ENCODE results near the gene PCDHGC4. TPM values are rescaled to one million over a fixed set of nuclear protein-coding genes. Genes with fewer than 3 reads are reported as not detected.

Gene PCDHGC4
- total RNA-seq, 2 donors from 2014 or later = 3.8 to 4.1 TPM

- H3K4me3 ChIP-seq = no peak overlapping the region
- DNase-seq (ENCODE audit: low spot score) = no peak
These were observed 24.2 kb downstream of the PCDHGC4 start for GRCh38 chr5:141508798-141509611.

GRCh38 chr5:141510160-141510559, 25.3 kb downstream of the PCDHGC4 start:
- no peak for TF ChIP-seq CTCF (IDR thresholded peaks at IDR 0.05)
- TF ChIP-seq POLR2A (IDR thresholded peaks at IDR 0.05) = no peak
- no peak for TF ChIP-seq POLR2AphosphoS5 (IDR thresholded peaks at IDR 0.05)
- H3K4me1 ChIP-seq (replicated peaks) = peaks cover 4% of the 10 kb centered on the region
- WGBS = 90% methylated on average over 9 of the region's 9 CpGs
- no peak overlapping the region for H3K4me3 ChIP-seq
- intact Hi-C loops (cut with DNase I) = loop anchor here (5.0 kb wide), 1 partner anchor 33 kb away; the partner anchor contains the start of gene PCDHGC3
- H3K9me3 ChIP-seq = no peaks in the 10 kb centered on the region
- no peaks in the 10 kb centered on the region for H3K36me3 ChIP-seq
- no peaks in the 10 kb centered on the region for H3K27me3 ChIP-seq (replicated peaks; ENCODE audit: insufficient read depth)
- DNase-seq (ENCODE audit: low spot score) = no peak
- H3K27ac ChIP-seq = no peak overlapping the region

More at GRCh38 chr5:141508798-141509611, 24.2 kb downstream of the PCDHGC4 start:
- no peaks in the 10 kb centered on the region for H3K36me3 ChIP-seq
- WGBS = 29% methylated on average over 23 of the region's 23 CpGs
- H3K27ac ChIP-seq = peak overlapping the region; percentile 56 to 63
- TF ChIP-seq POLR2AphosphoS5 (IDR thresholded peaks at IDR 0.05) (no peak), CTCF (IDR thresholded peaks at IDR 0.05) (no peak), POLR2A (IDR thresholded peaks at IDR 0.05) (no peak)
- intact Hi-C loops (cut with DNase I) = no loop called here
- no peaks in the 10 kb centered on the region for H3K27me3 ChIP-seq (replicated peaks; ENCODE audit: insufficient read depth)
- no peaks in the 10 kb centered on the region for H3K9me3 ChIP-seq
- H3K4me1 ChIP-seq (replicated peaks) = peaks cover under 1% of the 10 kb centered on the region

- H3K4me1 ChIP-seq (replicated peaks) = peaks cover 4% of the 10 kb centered on the region
- no peaks in the 10 kb centered on the region for H3K36me3 ChIP-seq
- H3K27me3 ChIP-seq (replicated peaks; ENCODE audit: insufficient read depth) = no peaks in the 10 kb centered on the region
- no peak for DNase-seq (ENCODE audit: low spot score)
- no peak overlapping the region for H3K27ac ChIP-seq
- H3K4me3 ChIP-seq = no peak overlapping the region
- intact Hi-C loops (cut with DNase I) = loop anchor here (5.0 kb wide), 1 partner anchor 34 kb away; the partner anchor contains the start of gene PCDHGC3
- WGBS = 91% methylated on average over 14 of the region's 14 CpGs
- TF ChIP-seq POLR2AphosphoS5 (IDR thresholded peaks at IDR 0.05) (no peak), CTCF (IDR thresholded peaks at IDR 0.05) (no peak), POLR2A (IDR thresholded peaks at IDR 0.05) (no peak)
- H3K9me3 ChIP-seq = no peaks in the 10 kb centered on the region
These were observed 26.2 kb downstream of the PCDHGC4 start for GRCh38 chr5:141510850-141511601.

- Histone ChIP-seq H3K4me3 (no peak overlapping the region), H3K36me3 (no peaks in the 10 kb centered on the region), H3K9me3 (no peaks in the 10 kb centered on the region), H3K27me3 (replicated peaks; ENCODE audit: insufficient read depth) (no peaks in the 10 kb centered on the region), H3K4me1 (replicated peaks) (peaks cover 4% of the 10 kb centered on the region), H3K27ac (peak overlapping the region; percentile 84 to 87)
- DNase-seq (ENCODE audit: low spot score) = no peak
- TF ChIP-seq CTCF (IDR thresholded peaks at IDR 0.05) (no peak), POLR2A (IDR thresholded peaks at IDR 0.05) (no peak), POLR2AphosphoS5 (IDR thresholded peaks at IDR 0.05) (no peak)
- intact Hi-C loops (cut with DNase I) = loop anchor here (5.0 kb wide), 1 partner anchor 35 kb away; the partner anchor contains the start of gene PCDHGC3
- WGBS = 65% methylated on average over 4 of the region's 4 CpGs
These were observed 27.0 kb downstream of the PCDHGC4 start for GRCh38 chr5:141511771-141512325.
